CD4-positive, alpha-beta T cell treated with Interleukin-2 at 100 ng/mL for 4 hours (primary cell): ENCODE results near the gene IL17RE.
A peak's percentile ranks its signal among the peaks of the same experiment; 100 is the strongest.
"Not testable (repeated sequence)": the region's sequence is repeated elsewhere in the genome, so short reads cannot be mapped to it uniquely, and the experiment has no call there.

Experiments
- DNase-seq: peaks from one replicate; pipeline ENCODE4 v3.0.0-alpha.2; 2020; ENCODE audit warnings: low spot score

The IL17RE gene

GRCh38 chr3:9881441-9881840, 21.2 kb upstream of the IL17RE start:
- no peak for DNase-seq

DNA sequence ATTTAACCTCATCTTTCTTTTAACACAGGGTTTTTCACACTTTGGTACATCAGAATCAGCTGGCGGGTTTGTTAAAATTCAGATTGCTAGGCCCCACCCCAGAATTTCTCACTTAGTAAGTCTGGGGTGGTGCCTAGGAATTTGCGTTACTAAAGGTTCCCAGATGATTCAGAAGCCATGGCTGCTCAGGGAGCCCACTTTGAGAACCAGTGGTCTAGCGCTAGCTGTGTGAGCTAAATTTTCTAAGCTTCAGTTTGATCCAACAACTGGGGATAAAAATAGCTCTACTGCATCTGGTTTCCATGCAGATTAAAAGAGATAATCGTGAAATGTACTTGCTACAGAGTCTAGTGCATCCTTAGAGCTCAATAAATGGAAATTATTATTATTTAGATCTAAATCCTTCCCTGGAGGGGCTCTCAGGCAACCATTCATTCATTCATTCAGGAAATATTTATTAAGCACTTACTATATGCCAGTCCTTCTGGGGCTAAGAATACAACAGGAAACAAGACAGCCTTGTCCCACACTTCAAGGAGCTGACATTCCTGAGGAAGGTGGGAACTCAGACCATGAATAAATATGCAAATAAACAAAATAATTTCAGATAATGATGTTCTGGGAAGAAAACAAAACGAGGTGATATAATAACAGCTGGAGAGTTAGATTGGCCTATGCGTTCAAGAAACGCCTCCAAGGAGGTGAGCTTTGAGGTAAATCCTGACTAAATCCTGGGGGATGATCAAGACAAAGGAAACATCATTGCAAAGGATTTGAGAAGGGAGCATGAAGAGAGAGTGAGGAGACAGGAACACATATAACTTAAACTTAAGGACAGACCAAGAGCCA, 18.7 kb upstream of the IL17RE start:
- no peak for DNase-seq

DNA sequence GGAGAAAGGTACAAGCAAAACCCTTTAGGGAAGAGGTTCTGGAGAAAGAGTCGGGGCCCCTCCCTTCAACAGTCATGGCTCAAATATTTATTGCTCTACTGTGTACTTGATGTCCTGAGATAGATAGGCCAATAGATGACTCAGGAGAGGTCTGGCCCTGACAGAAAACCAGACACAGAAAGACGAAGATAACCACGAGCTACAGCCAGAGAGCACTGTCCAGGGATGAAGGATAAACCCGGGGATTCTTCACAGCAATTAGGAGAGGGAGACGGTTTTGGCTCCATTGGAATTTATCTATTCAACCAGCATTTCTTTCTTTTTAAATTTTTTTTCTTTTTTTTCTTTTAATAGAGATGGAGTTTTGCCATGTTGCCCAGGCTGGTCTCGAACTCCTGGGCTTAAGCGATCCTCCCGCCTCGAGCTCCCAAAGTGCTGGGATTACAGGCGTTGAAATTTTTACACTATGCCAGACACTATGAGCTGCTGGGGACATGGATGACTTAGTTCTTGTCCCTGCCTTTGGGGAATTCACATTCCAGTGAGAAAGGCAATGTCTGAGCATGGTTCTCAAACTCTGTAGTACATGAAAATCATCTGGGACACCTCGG, 18.0 kb upstream of the IL17RE start:
- DNase-seq, result no peak

DNA sequence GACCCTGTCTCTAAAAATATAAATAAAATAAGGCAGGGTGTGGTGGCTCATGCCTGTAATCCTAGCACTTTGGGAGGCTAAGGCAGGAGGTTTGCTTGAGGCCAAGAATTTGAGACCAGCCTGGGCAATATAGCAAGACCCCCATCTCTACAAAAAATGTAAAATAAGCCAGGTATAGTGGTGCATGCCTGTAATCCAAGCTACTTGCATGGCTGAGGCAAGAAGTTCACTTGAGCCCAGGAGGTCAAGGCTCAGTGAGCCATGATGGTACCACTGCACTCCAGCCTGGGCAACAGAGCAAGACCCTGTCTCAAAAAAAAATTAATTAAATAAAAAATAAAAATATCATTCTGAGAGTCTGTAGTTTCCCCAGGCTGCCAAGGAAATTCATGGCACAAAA, 16.3 kb upstream of the IL17RE start:
- DNase-seq, result no peak

GRCh38 chr3:9887480-9887879, 15.2 kb upstream of the IL17RE start:
- DNase-seq, result no peak

GRCh38 chr3:9888540-9888939, 14.1 kb upstream of the IL17RE start:
- DNase-seq, result no peak

- no peak for DNase-seq
Observed at GRCh38 chr3:9889405-9889804, 13.2 kb upstream of the IL17RE start.

GRCh38 chr3:9890249-9891071, 12.2 kb upstream of the IL17RE start, which contains the start of gene JAGN1:
JAGN1 (plus strand) TSS chr3:9890610; CDS start chr3:9890723, 113 bp downstream.
- peak; percentile 94 for DNase-seq

- DNase-seq, result no peak
Observed at GRCh38 chr3:9891072-9891622, 11.5 kb upstream of the IL17RE start.

DNA sequence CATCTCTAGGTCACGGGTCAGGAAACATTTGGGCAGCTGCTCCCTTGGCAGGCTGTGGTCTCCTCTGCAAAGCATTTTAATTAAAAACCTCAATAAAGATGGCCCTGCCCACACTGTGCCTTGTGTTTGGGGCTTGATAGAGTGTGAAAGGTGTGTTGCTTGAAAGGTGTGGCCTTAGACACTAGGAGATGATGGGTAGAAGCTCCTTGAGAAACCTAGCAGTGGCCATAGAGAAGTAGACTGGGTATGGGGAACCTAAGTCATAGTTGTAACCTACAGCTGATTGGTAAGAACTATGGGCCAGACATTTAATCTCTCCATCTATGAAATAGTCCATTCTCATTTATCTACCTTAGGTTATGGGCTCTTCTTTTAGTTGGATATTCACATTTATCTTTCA, 8.9 kb upstream of the IL17RE start:
- DNase-seq, result no peak

GRCh38 chr3:9895715-9896114, 6.9 kb upstream of the IL17RE start:
- not testable (repeated sequence) for DNase-seq

DNA sequence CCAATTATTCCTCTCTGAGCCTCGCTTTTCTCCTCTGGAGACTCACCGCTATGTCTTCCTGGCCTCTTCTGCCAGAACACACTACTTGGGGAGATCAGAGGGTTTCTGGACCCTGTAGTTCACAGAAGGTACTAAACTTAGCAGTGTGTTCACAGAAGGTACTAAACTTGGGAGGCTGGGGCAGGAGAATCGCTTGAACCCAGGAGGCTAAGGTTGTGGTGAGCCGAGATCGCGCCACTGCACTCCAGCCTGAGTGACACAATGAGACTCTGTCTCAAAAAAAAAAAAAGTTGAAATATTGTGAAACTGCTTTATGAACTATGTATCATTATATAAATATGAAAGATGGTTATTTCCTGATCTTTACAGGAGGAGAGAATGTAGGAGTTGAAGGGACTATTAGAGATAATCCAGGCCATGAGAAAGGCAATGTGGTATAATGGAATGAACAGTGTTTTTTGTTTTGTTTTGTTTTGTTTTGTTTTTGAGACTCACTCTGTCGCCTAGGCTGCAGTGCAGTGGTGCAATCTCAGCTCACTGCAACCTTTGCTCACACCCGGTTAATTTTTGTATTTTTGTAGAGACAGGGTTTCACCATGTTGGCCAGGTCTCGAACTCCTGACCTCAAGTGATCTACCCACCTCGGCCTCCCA, 5.8 kb upstream of the IL17RE start:
- not testable (repeated sequence) for DNase-seq

- DNase-seq, result no peak
Observed at GRCh38 chr3:9897408-9898372, 5.0 kb upstream of the IL17RE start.

- DNase-seq, result no peak
Observed at GRCh38 chr3:9898467-9899241, 4.0 kb upstream of the IL17RE start.

GRCh38 chr3:9899289-9899791, 3.3 kb upstream of the IL17RE start:
- DNase-seq, result no peak

DNA sequence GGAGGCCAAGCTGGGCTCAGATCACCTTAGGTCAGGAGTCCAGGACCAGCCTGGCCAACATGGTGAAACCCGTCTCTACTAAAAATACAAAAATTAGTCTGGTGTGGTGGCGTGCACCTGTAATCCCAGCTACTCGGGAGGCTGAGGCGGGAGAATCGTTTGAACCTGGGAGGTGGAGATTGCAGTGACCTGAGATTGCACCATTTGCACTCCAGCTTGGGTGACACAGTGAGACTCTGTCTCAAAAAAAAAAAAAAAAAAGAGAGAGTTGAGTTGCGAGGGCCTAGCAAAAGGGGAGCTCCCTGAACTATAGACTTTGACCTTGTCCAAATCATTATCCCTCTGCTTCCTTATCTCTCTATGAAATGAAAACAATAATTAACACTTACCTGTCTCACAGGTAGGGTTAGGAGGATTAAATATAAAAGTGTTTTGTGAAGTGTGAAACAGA, 1.7 kb upstream of the IL17RE start:
- DNase-seq, result not testable (repeated sequence)

DNA sequence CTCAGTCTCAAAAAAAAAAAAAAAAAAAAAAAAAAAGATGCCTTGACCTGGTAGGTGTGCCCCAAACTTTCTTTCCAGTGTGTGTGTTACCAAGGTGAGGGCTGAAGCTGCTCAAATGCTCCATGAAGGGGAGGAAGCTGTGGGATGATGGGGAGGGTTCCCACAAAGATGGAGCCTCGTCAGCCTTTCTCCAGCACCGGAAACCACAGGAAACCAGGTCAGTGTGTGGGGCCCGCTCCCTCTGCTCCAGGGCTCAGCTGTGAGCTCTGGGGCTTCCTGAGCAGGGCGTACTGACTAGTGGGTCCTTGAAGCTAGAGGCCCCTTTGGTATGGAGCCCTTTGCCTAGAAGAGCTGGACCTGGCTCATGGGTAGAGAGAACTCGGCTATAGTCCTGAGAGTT, 681 bp upstream of the IL17RE start:
- peak; percentile 31 for DNase-seq

DNA sequence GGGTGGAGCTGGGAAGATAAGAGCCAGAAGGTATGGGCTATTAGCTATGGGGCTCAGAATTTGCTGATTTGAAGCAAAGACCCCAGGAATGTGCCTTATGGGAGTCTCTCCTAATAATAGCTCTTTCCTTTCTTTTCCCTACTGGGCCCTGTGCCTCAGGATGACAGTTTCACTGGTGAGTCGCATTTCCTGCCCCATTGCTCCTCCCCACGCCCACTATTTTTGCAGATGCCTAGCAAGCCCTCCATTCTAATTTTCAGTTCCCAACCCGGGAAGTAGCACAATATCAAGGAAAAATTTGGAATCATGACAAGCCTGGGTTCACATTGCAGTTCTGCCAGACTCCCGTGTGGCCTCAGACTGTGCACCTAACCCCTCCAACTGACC, 583 bp downstream of the IL17RE start:
- DNase-seq, result no peak

DNA sequence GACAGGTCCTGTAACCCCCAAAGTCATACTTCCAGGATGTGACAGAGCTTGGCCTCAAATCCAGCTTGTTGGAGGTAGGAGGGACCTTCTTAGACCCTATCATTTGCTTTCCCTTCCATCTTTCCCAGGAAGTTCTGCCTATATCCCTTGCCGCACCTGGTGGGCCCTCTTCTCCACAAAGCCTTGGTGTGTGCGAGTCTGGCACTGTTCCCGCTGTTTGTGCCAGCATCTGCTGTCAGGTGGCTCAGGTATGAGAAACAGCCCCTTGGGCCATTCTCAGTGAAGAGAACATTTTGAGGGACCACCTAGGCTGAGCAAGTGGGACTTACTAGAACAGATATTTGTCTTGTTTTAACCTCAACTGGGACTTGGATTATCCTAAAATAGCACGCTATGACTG, 1.3 kb downstream of the IL17RE start:
- DNase-seq, result no peak

DNA sequence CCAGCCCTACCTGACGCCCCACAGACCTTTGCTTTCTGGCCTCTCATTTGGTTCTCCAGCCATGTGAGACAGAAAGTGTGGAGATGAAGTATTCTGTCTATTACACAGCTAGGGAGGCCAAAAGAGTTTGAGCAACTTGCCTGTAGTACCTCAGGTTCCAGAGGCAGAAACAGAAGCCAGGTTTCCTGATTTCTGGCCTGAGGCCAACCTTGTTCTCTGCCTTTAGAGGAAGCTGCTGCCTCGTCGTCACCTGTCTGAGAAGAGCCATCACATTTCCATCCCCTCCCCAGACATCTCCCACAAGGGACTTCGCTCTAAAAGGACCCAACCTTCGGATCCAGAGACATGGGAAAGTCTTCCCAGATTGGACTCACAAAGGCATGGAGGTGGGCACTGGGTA, 3.8 kb downstream of the IL17RE start:
- DNase-seq, result no peak
